Renal cortex interstitium (tissue), 11 donors: ENCODE results near the gene ADSS1. TPM values are rescaled to one million over a fixed set of nuclear protein-coding genes. Genes with fewer than 3 reads are reported as not detected.

Source experiments
- DNase-seq, 11 donors: peaks; one replicate each; pipeline ENCODE4 v3.0.0-alpha.2; 2013; ENCODE audit warnings: low read depth in 9 of 11, low spot score in 4 of 11; ENCODE audit errors: extremely low read depth in 1 of 11
- polyA plus RNA-seq, 3 donors: library from polyadenylated mRNA; unstranded; fragments of 120-200 nt; gene quantifications; one replicate each; pipeline ENCODE4 v1.2.1, GENCODE V29; 2013; ENCODE audit not compliant: insufficient read length in 3 of 3

ADSS1 gene
- polyA plus RNA-seq, 3 donors, result 16.4 to 18.3 (median 17.8) TPM

- no peak for DNase-seq
These were observed 70.6 kb downstream of the ADSS1 start for GRCh38 chr14:104794631-104794992.

GRCh38 chr14:104794993-104795780 lies 71.2 kb downstream of the ADSS1 start, which contains the start of gene AKT1:
AKT1 (minus strand) TSS chr14:104795748; CDS start chr14:104792643, 3,105 bp downstream.
- DNase-seq, result no peak

- DNase-seq, result no peak
These were observed 72.0 kb downstream of the ADSS1 start for GRCh38 chr14:104795781-104796686.

GRCh38 chr14:104796687-104797081 lies 72.7 kb downstream of the ADSS1 start:
- no peak for DNase-seq

Other genes with a start within 250 kb of the ADSS1 start
- not detected for gene C14orf180, start 144.5 kb upstream of the ADSS1 start, polyA plus RNA-seq
- gene TMEM179, start 119.5 kb upstream of the ADSS1 start, polyA plus RNA-seq, result under 1 TPM; 0.56 to 0.90 (median 0.82) TPM
- gene INF2, start 34.6 kb upstream of the ADSS1 start, polyA plus RNA-seq, result 10 to 100 TPM; 36.1 to 75.3 (median 56.2) TPM
- gene SIVA1, start 28.9 kb downstream of the ADSS1 start, polyA plus RNA-seq, result 10 to 100 TPM; 41.7 to 89.7 (median 73.7) TPM
- 100 to 1,000 TPM; 100 to 145 (median 127) TPM for gene AKT1, start 71.5 kb downstream of the ADSS1 start, polyA plus RNA-seq
- 1 to 10 TPM; 3.9 to 4.8 (median 4.7) TPM for gene ZBTB42, start 76.9 kb downstream of the ADSS1 start, polyA plus RNA-seq
- gene CEP170B, start 141.0 kb downstream of the ADSS1 start, polyA plus RNA-seq, result 10 to 100 TPM; 11.1 to 21.6 (median 15.3) TPM
- 1 to 10 TPM; 2.4 to 5.1 (median 4.5) TPM for gene PLD4, start 200.7 kb downstream of the ADSS1 start, polyA plus RNA-seq